Endothelial cell of umbilical vein (primary cell): ENCODE results near the gene CCDC91. TPM values are rescaled to one million over a fixed set of nuclear protein-coding genes. Genes with fewer than 3 reads are reported as not detected.

Source experiments
- BruUV-seq: library from RNA; stranded (reverse); fragments of 400-500 nt; replicated peaks from 2 replicates; lab custom pipeline; 2021; lab: Mats Ljungman, UMichigan
- CTCF ChIA-PET: fragments of 300-600, 350-600 bp; sonication (Branson Sonifier 250); formaldehyde crosslinking; loops from one replicate; lab custom pipeline; 2021; ENCODE audit warnings: antibody characterized with exemption, inconsistent platforms; lab: Charles Lee
- POLR2A ChIA-PET: fragments of 300-600, 350-600 bp; sonication (Branson Sonifier 250); formaldehyde crosslinking; loops from one replicate; lab custom pipeline; 2021; ENCODE audit warnings: antibody characterized with exemption, inconsistent platforms; lab: Charles Lee
- DNase-seq: peaks from one replicate; pipeline ENCODE4 v3.0.0-alpha.2; 2011; ENCODE audit warnings: low read depth, low spot score
- FAIRE-seq: peaks from 2 replicates; lab custom pipeline; 2011; peaks lifted over from hg19 to GRCh38; lab: Jason Lieb, UNC
- H2AFZ ChIP-seq: 2 replicates; pipeline ENCODE4 v1.6.0; 2012; ENCODE audit warnings: low read depth, low read length, control low read depth, inconsistent platforms
- H3K27ac ChIP-seq: 2 replicates; pipeline ENCODE4 v1.5.1; 2011; ENCODE audit warnings: low read depth, mild to moderate bottlenecking, control low read depth, low read length, moderate library complexity; ENCODE audit not compliant: insufficient read depth
- H3K27me3 ChIP-seq, 2 experiments: 2 replicates each; pipeline versions ENCODE4 v1.6.0 to v1.6.1; 2011; ENCODE audit warnings: low read length in 2 of 2, mixed read lengths in 1 of 2; ENCODE audit not compliant: control insufficient read depth in 2 of 2, insufficient read depth in 2 of 2
- H3K36me3 ChIP-seq, 2 experiments: 2 replicates in 1 of 2; 3 replicates in 1 of 2; pipeline ENCODE4 v1.5.1; 2011; ENCODE audit warnings: low read length in 2 of 2, mild to moderate bottlenecking in 1 of 2, moderate library complexity in 1 of 2; ENCODE audit not compliant: control insufficient read depth in 2 of 2, insufficient read depth in 2 of 2; ENCODE audit errors: extremely low read depth in 1 of 2
- H3K4me1 ChIP-seq: 3 replicates; pipeline ENCODE4 v1.5.1; 2011; ENCODE audit warnings: mild to moderate bottlenecking, low read length; ENCODE audit not compliant: control insufficient read depth, insufficient read depth; ENCODE audit errors: extremely low read depth
- H3K4me2 ChIP-seq: 2 replicates; pipeline ENCODE4 v1.6.1; 2011; ENCODE audit warnings: low read length, control low read depth, mixed read lengths; ENCODE audit not compliant: insufficient read depth
- H3K4me3 ChIP-seq, 3 experiments: fragments of 200-600 bp in 1 of 3; sonication (generic), shearing (Covaris generic) in 1 of 3; replicated peaks in 1 of 3; 2 replicates each; pipeline ENCODE4 v1.5.1; 2011 to 2016; ENCODE audit warnings: control low read depth in 3 of 3, low read length in 3 of 3, mild to moderate bottlenecking in 2 of 3, inconsistent platforms in 1 of 3, low read depth in 1 of 3, moderate library complexity in 1 of 3; ENCODE audit not compliant: insufficient read depth in 1 of 3
- H3K79me2 ChIP-seq: 2 replicates; pipeline ENCODE4 v1.6.0; 2012; ENCODE audit warnings: low read length, inconsistent platforms; ENCODE audit not compliant: control insufficient read depth, insufficient read depth
- H3K9ac ChIP-seq: replicated peaks from 2 replicates; pipeline ENCODE3; 2011; ENCODE audit warnings: low read length, control low read depth; ENCODE audit not compliant: insufficient read depth; ENCODE audit errors: extremely low read depth
- H3K9me1 ChIP-seq: replicated peaks from 3 replicates; pipeline ENCODE4 v1.6.0; 2011; ENCODE audit warnings: mild to moderate bottlenecking, low read length; ENCODE audit not compliant: control insufficient read depth, insufficient read depth; ENCODE audit errors: extremely low read depth
- H3K9me3 ChIP-seq: replicated peaks from 2 replicates; pipeline ENCODE4 v1.5.1; 2012; ENCODE audit warnings: low read length, inconsistent platforms; ENCODE audit not compliant: control insufficient read depth, insufficient read depth
- H4K20me1 ChIP-seq: replicated peaks from 2 replicates; pipeline ENCODE3; 2011; ENCODE audit warnings: mild to moderate bottlenecking, low read length; ENCODE audit not compliant: control insufficient read depth, insufficient read depth; ENCODE audit errors: extremely low read depth
- EZH2 ChIP-seq: IDR thresholded peaks from 2 replicates; pipeline ENCODE4 v1.6.1; 2012; ENCODE audit warnings: borderline replicate concordance, low read depth, mild to moderate bottlenecking, moderate library complexity, low read length, inconsistent platforms; ENCODE audit not compliant: severe bottlenecking
- FOS ChIP-seq: IDR thresholded peaks from 2 replicates; pipeline ENCODE4 v1.6.1; 2011; ENCODE audit warnings: mild to moderate bottlenecking, low read length, moderate library complexity, borderline replicate concordance; ENCODE audit not compliant: insufficient read depth
- GATA2 ChIP-seq: IDR thresholded peaks from 2 replicates; pipeline ENCODE4 v1.7.0; 2011; ENCODE audit warnings: low read depth, mild to moderate bottlenecking, moderate library complexity, mixed read lengths, low read length; ENCODE audit not compliant: insufficient read length, insufficient read depth
- JUN ChIP-seq: IDR thresholded peaks from 2 replicates; pipeline ENCODE4 v1.6.1; 2011; ENCODE audit warnings: borderline replicate concordance, low read depth; ENCODE audit not compliant: insufficient read length, insufficient read depth
- MYC ChIP-seq: IDR thresholded peaks from one replicate; pipeline ENCODE4 v1.6.1; 2011; ENCODE audit warnings: mild to moderate bottlenecking, low read depth, low read length
- POLR2A ChIP-seq: IDR thresholded peaks from 2 replicates; pipeline ENCODE4 v1.6.1; 2012; ENCODE audit warnings: low read depth, mild to moderate bottlenecking, control low read depth, low read length
- POLR2AphosphoS5 ChIP-seq: IDR thresholded peaks from 2 replicates; pipeline ENCODE4 v1.6.1; 2012; ENCODE audit warnings: low read depth, mild to moderate bottlenecking, control low read depth, low read length, moderate library complexity; ENCODE audit not compliant: insufficient read depth
- dilution Hi-C: fragments of 300-500 bp; cut with MboI; formaldehyde crosslinking; loops from one replicate; pipeline ENCODE4 v1.15.0; 2019; ENCODE audit warnings: low sequenced_read_pairs; ENCODE audit not compliant: extremely low pct_ligation_motif_present
- intact Hi-C: fragments of 100-400 bp; cut with micrococcal nuclease; formaldehyde crosslinking; loops from one replicate; pipeline ENCODE4 v1.10.0; 2022
- polyA plus RNA-seq, 4 experiments: library from polyadenylated mRNA; depleted of rRNA in 3 of 4; stranded (reverse) in 3 of 4; unstranded in 1 of 4; fragments of >200 nt; gene quantifications; 2 replicates each; pipeline versions ENCODE4 v1.2.1 to v1.2.3, GENCODE V29; 2011 to 2012; ENCODE audit warnings: missing spikeins in 1 of 4
- total RNA-seq: library from RNA; stranded (reverse); gene quantifications from 2 replicates; pipeline ENCODE4 v1.2.3, GENCODE V29; 2021
- TF ChIP-seq, protein P1 (sequence below): IDR thresholded peaks from 2 replicates; pipeline ENCODE4 v1.6.1; 2011; ENCODE audit not compliant: insufficient read depth, insufficient read length
- TF ChIP-seq, protein P2 (sequence below), 2 donors: IDR thresholded peaks; 1 replicate in 1 of 2; 2 replicates in 1 of 2; pipeline ENCODE4 v1.5.1; 2011; ENCODE audit warnings: low read length in 2 of 2, mild to moderate bottlenecking in 2 of 2, moderate library complexity in 2 of 2, control low read depth in 1 of 2, inconsistent platforms in 1 of 2, low read depth in 1 of 2; ENCODE audit not compliant: insufficient read depth in 1 of 2; ENCODE audit errors: extremely low read depth in 1 of 2

Gene CCDC91
- total and polyA plus RNA-seq, 2 donors (not counting 3 experiments of a cell fraction or from before 2014, with no cell fraction given), result 3.8 to 10.5 TPM

DNA sequence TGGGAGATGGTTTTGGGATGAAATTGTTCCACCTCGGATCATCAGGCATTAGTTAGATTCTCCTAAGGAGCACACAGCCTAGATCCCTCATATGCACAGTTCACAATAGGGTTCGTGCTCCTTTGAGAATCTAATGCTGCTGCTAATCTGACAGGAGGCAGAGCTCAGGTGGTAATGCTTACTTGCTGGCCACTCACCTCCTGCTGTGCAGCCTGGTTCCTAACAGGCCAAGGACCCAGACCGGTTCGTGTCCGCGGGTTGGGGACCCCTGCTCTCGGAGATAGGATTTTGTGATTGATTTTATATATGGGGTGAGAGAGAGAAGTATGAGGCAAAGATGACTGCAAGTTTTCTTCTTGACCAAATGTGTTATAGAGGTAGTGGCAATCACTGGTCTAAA, 57.5 kb downstream of the CCDC91 start:
- POLR2A ChIA-PET, result no interaction called here

More for the DNA sequence above, 57.5 kb downstream of the CCDC91 start:
- intact Hi-C loops (no loop called here), dilution Hi-C loops (no loop called here)
- Histone ChIP-seq H3K9ac (no peak overlapping the region), H4K20me1 (no peaks in the 10 kb centered on the region), H3K36me3 (no peaks in the 10 kb centered on the region), H3K9me1 (no peaks in the 10 kb centered on the region), H3K27ac (no peak overlapping the region), H3K9me3 (no peaks in the 10 kb centered on the region), H3K27me3 (no peaks in the 10 kb centered on the region), H2AFZ (no peak overlapping the region), H3K4me2 (no peak overlapping the region), H3K79me2 (no peaks in the 10 kb centered on the region), H3K4me3 (no peak overlapping the region), H3K4me1 (peaks cover 3% of the 10 kb centered on the region)
- CTCF ChIA-PET, result interaction anchor here (0.9 to 1.0 kb wide), 2 partner anchors 13 to 15 kb away, joined by 3 to 4 read pairs; no protein-coding TSS in a partner anchor
- TF ChIP-seq, protein P1, sequence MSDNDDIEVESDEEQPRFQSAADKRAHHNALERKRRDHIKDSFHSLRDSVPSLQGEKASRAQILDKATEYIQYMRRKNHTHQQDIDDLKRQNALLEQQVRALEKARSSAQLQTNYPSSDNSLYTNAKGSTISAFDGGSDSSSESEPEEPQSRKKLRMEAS, result no peak
- TF ChIP-seq, protein P2, sequence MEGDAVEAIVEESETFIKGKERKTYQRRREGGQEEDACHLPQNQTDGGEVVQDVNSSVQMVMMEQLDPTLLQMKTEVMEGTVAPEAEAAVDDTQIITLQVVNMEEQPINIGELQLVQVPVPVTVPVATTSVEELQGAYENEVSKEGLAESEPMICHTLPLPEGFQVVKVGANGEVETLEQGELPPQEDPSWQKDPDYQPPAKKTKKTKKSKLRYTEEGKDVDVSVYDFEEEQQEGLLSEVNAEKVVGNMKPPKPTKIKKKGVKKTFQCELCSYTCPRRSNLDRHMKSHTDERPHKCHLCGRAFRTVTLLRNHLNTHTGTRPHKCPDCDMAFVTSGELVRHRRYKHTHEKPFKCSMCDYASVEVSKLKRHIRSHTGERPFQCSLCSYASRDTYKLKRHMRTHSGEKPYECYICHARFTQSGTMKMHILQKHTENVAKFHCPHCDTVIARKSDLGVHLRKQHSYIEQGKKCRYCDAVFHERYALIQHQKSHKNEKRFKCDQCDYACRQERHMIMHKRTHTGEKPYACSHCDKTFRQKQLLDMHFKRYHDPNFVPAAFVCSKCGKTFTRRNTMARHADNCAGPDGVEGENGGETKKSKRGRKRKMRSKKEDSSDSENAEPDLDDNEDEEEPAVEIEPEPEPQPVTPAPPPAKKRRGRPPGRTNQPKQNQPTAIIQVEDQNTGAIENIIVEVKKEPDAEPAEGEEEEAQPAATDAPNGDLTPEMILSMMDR (IDR thresholded peaks at IDR 0.05; ENCODE audit: extremely low read depth in 1 of 2, insufficient read depth in 1 of 2, low read depth in 1 of 2, low read length in 2 of 2), result no peak
- TF ChIP-seq JUN (no peak), POLR2A (no peak), POLR2AphosphoS5 (no peak), MYC (no peak), FOS (no peak), EZH2 (no peak), GATA2 (no peak)
- BruUV-seq, result no TSS peak
- DNase-seq (no peak), FAIRE-seq (no peak)
